Measurements from ENCODE around the gene SPEG. TPM values are rescaled to one million over a fixed set of nuclear protein-coding genes. Genes with fewer than 3 reads are reported as not detected.

Gene SPEG
- total and polyA plus RNA-seq, 2 of the 8 experiments (the other 6 are each of a cell fraction or from before 2014, with no cell fraction given), result 19.9 to 32.0 TPM

- TF ChIP-seq, protein P1, sequence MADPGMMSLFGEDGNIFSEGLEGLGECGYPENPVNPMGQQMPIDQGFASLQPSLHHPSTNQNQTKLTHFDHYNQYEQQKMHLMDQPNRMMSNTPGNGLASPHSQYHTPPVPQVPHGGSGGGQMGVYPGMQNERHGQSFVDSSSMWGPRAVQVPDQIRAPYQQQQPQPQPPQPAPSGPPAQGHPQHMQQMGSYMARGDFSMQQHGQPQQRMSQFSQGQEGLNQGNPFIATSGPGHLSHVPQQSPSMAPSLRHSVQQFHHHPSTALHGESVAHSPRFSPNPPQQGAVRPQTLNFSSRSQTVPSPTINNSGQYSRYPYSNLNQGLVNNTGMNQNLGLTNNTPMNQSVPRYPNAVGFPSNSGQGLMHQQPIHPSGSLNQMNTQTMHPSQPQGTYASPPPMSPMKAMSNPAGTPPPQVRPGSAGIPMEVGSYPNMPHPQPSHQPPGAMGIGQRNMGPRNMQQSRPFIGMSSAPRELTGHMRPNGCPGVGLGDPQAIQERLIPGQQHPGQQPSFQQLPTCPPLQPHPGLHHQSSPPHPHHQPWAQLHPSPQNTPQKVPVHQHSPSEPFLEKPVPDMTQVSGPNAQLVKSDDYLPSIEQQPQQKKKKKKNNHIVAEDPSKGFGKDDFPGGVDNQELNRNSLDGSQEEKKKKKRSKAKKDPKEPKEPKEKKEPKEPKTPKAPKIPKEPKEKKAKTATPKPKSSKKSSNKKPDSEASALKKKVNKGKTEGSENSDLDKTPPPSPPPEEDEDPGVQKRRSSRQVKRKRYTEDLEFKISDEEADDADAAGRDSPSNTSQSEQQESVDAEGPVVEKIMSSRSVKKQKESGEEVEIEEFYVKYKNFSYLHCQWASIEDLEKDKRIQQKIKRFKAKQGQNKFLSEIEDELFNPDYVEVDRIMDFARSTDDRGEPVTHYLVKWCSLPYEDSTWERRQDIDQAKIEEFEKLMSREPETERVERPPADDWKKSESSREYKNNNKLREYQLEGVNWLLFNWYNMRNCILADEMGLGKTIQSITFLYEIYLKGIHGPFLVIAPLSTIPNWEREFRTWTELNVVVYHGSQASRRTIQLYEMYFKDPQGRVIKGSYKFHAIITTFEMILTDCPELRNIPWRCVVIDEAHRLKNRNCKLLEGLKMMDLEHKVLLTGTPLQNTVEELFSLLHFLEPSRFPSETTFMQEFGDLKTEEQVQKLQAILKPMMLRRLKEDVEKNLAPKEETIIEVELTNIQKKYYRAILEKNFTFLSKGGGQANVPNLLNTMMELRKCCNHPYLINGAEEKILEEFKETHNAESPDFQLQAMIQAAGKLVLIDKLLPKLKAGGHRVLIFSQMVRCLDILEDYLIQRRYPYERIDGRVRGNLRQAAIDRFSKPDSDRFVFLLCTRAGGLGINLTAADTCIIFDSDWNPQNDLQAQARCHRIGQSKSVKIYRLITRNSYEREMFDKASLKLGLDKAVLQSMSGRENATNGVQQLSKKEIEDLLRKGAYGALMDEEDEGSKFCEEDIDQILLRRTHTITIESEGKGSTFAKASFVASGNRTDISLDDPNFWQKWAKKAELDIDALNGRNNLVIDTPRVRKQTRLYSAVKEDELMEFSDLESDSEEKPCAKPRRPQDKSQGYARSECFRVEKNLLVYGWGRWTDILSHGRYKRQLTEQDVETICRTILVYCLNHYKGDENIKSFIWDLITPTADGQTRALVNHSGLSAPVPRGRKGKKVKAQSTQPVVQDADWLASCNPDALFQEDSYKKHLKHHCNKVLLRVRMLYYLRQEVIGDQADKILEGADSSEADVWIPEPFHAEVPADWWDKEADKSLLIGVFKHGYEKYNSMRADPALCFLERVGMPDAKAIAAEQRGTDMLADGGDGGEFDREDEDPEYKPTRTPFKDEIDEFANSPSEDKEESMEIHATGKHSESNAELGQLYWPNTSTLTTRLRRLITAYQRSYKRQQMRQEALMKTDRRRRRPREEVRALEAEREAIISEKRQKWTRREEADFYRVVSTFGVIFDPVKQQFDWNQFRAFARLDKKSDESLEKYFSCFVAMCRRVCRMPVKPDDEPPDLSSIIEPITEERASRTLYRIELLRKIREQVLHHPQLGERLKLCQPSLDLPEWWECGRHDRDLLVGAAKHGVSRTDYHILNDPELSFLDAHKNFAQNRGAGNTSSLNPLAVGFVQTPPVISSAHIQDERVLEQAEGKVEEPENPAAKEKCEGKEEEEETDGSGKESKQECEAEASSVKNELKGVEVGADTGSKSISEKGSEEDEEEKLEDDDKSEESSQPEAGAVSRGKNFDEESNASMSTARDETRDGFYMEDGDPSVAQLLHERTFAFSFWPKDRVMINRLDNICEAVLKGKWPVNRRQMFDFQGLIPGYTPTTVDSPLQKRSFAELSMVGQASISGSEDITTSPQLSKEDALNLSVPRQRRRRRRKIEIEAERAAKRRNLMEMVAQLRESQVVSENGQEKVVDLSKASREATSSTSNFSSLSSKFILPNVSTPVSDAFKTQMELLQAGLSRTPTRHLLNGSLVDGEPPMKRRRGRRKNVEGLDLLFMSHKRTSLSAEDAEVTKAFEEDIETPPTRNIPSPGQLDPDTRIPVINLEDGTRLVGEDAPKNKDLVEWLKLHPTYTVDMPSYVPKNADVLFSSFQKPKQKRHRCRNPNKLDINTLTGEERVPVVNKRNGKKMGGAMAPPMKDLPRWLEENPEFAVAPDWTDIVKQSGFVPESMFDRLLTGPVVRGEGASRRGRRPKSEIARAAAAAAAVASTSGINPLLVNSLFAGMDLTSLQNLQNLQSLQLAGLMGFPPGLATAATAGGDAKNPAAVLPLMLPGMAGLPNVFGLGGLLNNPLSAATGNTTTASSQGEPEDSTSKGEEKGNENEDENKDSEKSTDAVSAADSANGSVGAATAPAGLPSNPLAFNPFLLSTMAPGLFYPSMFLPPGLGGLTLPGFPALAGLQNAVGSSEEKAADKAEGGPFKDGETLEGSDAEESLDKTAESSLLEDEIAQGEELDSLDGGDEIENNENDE (IDR thresholded peaks at IDR 0.05; ENCODE audit: insufficient replicate concordance, low read length), result no peak
- no peak for TF ChIP-seq CEBPB (IDR thresholded peaks at IDR 0.05; ENCODE audit: low read depth, low read length)
- no peak for TF ChIP-seq RAD21 (IDR thresholded peaks at IDR 0.05 in 1 of 2, conservative IDR thresholded peaks at IDR 0.05 in 1 of 2; ENCODE audit: low read depth in 2 of 2, low read length in 2 of 2)
- no peak for TF ChIP-seq HDAC6 (IDR thresholded peaks at IDR 0.05; ENCODE audit: low read depth, low read length)
- no peak for TF ChIP-seq BCL11A (IDR thresholded peaks at IDR 0.05; ENCODE audit: low read depth in 2 of 2, low read length in 2 of 2)
- TF ChIP-seq CHD1 (IDR thresholded peaks at IDR 0.05; ENCODE audit: low read depth, low read length), result no peak
- TF ChIP-seq ATF2 (IDR thresholded peaks at IDR 0.05; ENCODE audit: low read length), result no peak
Measured at GRCh38 chr2:219440388-219441256, 6.0 kb downstream of the SPEG start (continued).
